KMS-11 (cell line): ENCODE results near the gene CRBN.
A peak's percentile ranks its signal among the peaks of the same experiment; 100 is the strongest.

Experiments
- H2AFZ ChIP-seq: fragments of 200-600 bp; sonication (generic); 2 replicates; pipeline ENCODE4 v1.6.1; 2016; ENCODE audit warnings: antibody characterized with exemption, mixed run types, low read depth
- H3K27ac ChIP-seq: fragments of 200-600 bp; sonication (generic); 2 replicates; pipeline ENCODE4 v1.6.1; 2016; ENCODE audit warnings: mild to moderate bottlenecking, mixed run types
- H3K27me3 ChIP-seq: fragments of 200-600 bp; sonication (generic); 2 replicates; pipeline ENCODE4 v1.6.1; 2017; ENCODE audit warnings: mild to moderate bottlenecking, low read depth, mixed run types, moderate library complexity; ENCODE audit not compliant: insufficient read depth
- H3K36me3 ChIP-seq: fragments of 200-600 bp; sonication (generic); 2 replicates; pipeline ENCODE4 v1.6.1; 2017; ENCODE audit warnings: mild to moderate bottlenecking, mixed run types; ENCODE audit not compliant: insufficient read depth
- H3K4me1 ChIP-seq: fragments of 200-600 bp; sonication (generic); 2 replicates; pipeline ENCODE4 v1.6.1; 2016; ENCODE audit warnings: mild to moderate bottlenecking, low read depth, mixed run types; ENCODE audit not compliant: poor library complexity, severe bottlenecking
- H3K4me2 ChIP-seq: fragments of 200-600 bp; sonication (generic); 2 replicates; pipeline ENCODE4 v1.7.0; 2016; ENCODE audit warnings: mild to moderate bottlenecking, mixed run types
- H3K4me3 ChIP-seq: fragments of 200-600 bp; sonication (generic); IDR thresholded peaks from 2 replicates; pipeline ENCODE4 v1.6.1; 2017; ENCODE audit warnings: low read depth, low read length, mixed read lengths; ENCODE audit not compliant: insufficient read depth
- H3K79me2 ChIP-seq: fragments of 200-600 bp; sonication (generic); 2 replicates; pipeline ENCODE4 v1.6.1; 2016; ENCODE audit warnings: low read depth, mixed run types; ENCODE audit not compliant: insufficient read depth
- H3K9ac ChIP-seq: fragments of 200-600 bp; sonication (generic); 2 replicates; pipeline ENCODE4 v1.6.1; 2016; ENCODE audit warnings: mild to moderate bottlenecking, mixed run types
- H4K20me1 ChIP-seq: fragments of 200-600 bp; sonication (generic); 2 replicates; pipeline ENCODE4 v1.6.1; 2016; ENCODE audit warnings: mild to moderate bottlenecking, mixed run types; ENCODE audit not compliant: insufficient read depth
- CTCF ChIP-seq: fragments of 200-600 bp; sonication (generic); conservative IDR thresholded peaks from 2 replicates; pipeline ENCODE4 v1.6.1; 2017; ENCODE audit warnings: low read depth, mild to moderate bottlenecking, antibody characterized with exemption, low read length, moderate library complexity, mixed read lengths

The CRBN gene

DNA sequence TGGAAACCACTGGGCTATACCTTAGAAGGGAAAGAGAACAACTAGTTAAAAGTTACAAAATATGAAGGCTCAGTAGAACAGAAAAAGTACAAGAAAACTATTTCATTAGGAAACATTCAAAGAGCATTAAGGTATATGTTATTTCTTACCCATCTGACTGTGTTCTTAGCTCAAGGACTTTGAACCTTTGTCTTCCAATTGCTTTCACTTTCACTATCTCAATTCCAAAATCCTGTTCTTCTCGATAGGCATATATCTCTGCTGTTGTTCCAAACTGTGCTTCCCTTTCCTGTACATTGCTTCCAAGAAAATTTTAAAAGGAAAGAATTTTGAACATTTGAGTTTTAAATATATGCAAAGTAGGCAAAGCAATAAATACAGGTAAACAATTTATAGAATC lies 6.9 kb downstream of the CRBN start:
- Histone ChIP-seq H3K4me2 (no peak overlapping the region), H2AFZ (no peak overlapping the region), H3K27me3 (no peaks in the 10 kb centered on the region), H3K36me3 (no peaks in the 10 kb centered on the region), H3K9ac (no peak overlapping the region), H4K20me1 (no peaks in the 10 kb centered on the region), H3K4me3 (no peak overlapping the region), H3K79me2 (peaks cover 4% of the 10 kb centered on the region; the same call in 1 of the 2 replicates), H3K4me1 (no peaks in the 10 kb centered on the region), H3K27ac (no peak overlapping the region)
- no peak for TF ChIP-seq CTCF

DNA sequence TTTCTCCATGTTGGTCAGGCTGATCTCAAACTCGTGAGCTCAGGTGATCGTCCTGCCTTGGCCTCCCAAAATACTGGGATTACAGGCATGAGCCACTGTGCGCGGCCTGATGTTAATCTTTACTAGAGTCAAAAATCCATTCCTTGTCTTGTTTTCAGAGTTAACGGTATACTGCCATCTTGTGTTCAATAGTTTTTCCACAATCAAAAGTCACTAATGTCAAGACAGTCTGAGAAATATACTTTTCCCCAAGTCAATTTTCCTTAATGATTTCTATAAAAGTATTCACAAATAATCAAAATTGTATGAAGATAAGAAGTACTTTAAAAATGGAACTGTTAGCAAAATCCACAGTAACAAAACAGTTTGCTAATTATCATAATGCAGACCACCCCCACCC lies 8.5 kb downstream of the CRBN start:
- Histone ChIP-seq H3K4me1 (no peaks in the 10 kb centered on the region), H3K9ac (no peak overlapping the region), H3K27me3 (no peaks in the 10 kb centered on the region), H3K27ac (no peak overlapping the region), H3K79me2 (no peaks in the 10 kb centered on the region; the same call in 1 of the 2 replicates), H3K4me2 (no peak overlapping the region), H3K4me3 (no peak overlapping the region), H2AFZ (no peak overlapping the region), H4K20me1 (no peaks in the 10 kb centered on the region), H3K36me3 (no peaks in the 10 kb centered on the region)
- TF ChIP-seq CTCF: peak; percentile 26; the same call in 1 of the 2 replicates

DNA sequence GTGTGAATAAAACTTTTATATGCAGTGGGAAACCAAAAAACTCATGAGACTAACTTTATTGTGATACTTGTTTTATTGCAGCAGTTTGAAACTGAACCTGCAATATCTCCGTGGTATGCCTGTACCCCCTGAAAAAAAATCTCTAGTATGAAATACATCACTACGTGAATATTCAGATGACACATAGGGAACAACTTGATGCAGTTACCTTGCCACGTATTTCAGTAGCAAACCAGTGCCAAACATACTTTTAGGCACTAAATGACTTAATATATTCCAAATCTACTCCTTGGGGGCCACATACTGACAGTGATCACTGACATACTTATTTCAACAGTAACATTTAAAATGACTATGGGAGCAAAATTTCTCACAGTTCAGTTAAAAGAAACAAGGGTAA lies 13.8 kb downstream of the CRBN start:
- Histone ChIP-seq H4K20me1 (no peaks in the 10 kb centered on the region), H2AFZ (no peak overlapping the region), H3K4me3 (no peak overlapping the region), H3K36me3 (no peaks in the 10 kb centered on the region), H3K4me1 (no peaks in the 10 kb centered on the region), H3K27ac (no peak overlapping the region), H3K27me3 (no peaks in the 10 kb centered on the region), H3K79me2 (no peaks in the 10 kb centered on the region), H3K9ac (no peak overlapping the region), H3K4me2 (no peak overlapping the region)
- TF ChIP-seq CTCF: no peak

DNA sequence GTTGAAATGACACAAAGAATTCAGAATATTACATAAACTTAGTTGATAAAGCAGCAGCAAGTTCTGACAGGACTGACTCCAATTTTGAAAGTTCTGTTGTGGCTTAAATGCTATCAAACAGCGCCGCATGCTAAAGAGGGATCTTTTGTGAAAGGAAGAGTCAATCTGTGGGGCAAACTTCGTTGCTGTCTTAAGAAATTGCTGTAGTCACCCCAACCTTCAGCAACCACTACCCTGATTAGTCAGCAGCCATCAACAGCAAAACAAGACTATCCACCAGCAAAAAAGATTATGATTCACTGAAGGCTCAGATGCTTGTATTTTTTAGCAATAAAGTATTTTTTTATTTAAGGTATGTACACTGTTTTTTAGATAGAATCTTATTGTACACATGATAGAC lies 14.2 kb downstream of the CRBN start:
- H3K4me3 ChIP-seq: no peak overlapping the region
- no peaks in the 10 kb centered on the region for H4K20me1 ChIP-seq
- H3K79me2 ChIP-seq: no peaks in the 10 kb centered on the region
- H3K27ac ChIP-seq: no peak overlapping the region
- no peak overlapping the region for H3K9ac ChIP-seq
- no peak for TF ChIP-seq CTCF
- no peak overlapping the region for H3K4me2 ChIP-seq
- H3K36me3 ChIP-seq: no peaks in the 10 kb centered on the region
- no peaks in the 10 kb centered on the region for H3K27me3 ChIP-seq
- H3K4me1 ChIP-seq: no peaks in the 10 kb centered on the region
- no peak overlapping the region for H2AFZ ChIP-seq
